OCI-M2 (cell line): ENCODE data around the gene CLPTM1.
A peak's percentile ranks its signal among the peaks of the same experiment; 100 is the strongest.
"Not testable (repeated sequence)": the region's sequence is repeated elsewhere in the genome, so short reads cannot be mapped to it uniquely, and the experiment has no call there.

ENCODE experiments used
- DNase-seq: peaks from one replicate; lab custom pipeline; 2025; ENCODE audit not compliant: unreplicated experiment; lab: John Stamatoyannopoulos, UW

The CLPTM1 gene

DNA sequence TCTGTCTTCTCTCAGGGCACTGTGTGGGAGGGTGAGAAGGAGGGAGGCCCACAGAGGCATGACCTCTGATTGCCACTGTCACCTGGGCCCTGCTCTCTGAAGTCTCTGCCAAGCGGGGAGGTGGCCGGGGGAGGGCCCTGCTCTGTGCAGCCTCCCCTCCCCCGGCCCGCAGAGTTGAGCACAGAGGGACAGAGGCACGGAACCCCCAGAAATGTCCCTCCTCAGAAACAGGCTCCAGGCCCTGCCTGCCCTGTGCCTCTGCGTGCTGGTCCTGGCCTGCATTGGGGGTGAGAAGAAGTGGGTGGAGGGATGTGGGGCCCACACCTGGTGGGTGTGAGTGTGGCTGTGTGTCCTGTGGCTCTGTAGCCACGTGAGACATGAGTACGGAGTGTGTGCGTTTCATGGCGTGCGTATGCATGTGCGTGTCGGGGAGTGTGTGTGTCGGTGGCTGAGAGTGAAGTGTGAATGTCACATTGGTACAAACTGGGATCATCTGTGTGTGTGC is 13.1 kb upstream of the CLPTM1 start, which contains the start of gene APOC4:
Gene APOC4 (plus strand): TSS at position 171 of the 505 bp plus-strand sequence. CDS start 41 bp downstream, at position 212.
- DNase-seq = no peak

DNA sequence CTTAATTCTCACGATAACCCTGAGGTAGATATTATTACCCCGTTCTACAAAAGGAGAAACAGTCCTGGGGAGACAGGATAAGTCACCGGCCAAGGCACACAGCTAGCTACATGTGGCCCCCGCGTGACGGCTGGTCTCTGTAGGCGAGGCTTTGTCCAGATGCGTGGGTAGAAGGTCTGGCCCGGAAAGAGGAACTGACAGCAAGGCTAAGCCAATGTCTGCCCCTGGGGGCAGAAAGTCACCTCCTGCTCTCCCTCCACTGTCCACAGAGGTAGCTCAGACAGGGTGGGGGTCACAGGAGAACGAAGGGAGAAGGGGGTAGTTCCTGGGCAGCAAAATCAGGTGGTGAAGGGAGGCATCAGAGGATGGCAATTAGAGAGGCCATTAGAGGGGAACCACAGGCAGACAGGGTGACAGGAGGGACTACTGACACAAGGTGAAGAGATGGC is 11.4 kb upstream of the CLPTM1 start:
- peak; percentile 53 for DNase-seq

DNA sequence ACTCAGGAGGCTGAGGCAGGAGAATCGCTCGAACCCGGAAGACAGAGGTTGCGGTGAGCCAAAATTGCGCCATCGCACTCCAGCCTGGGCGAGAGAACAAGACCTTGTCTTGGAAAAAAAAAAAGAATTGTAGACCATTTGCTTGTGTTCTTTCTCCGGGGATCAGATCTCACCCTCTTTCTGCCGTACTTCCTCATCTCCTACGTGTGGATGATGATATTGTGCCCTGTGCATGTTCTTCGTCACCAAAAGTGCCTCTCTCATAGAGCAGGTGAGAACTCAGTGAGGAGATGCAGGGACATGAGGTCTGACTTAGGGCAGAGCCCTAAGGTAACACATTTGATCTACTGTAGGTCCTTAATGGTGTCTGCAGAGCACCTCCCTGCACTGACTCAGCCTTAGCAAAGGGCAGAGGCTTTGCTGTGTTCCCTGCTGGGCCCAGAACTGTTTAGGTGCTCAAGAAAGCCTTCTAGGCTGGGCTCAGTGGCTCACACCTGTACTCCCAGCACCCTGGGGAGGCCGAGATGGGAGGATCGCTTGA is 8.1 kb upstream of the CLPTM1 start:
- DNase-seq = no peak

DNA sequence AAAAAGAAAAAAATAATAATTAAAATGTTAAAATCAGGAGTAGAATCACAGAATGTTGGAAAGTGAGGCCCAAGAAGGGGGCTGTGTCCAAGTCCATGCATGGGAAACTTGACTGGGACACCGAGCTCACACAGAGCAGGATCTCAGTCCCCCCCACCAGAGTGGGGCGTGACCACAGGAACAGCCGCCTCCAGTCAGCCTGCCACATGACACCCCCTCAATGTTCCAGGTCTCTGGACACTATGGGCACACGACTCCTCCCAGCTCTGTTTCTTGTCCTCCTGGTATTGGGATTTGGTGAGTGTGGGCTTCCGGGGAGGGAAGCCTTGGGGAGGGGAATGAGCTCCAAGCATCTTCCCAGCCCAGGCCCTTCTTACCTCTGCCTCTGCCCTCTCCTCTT is 6.9 kb upstream of the CLPTM1 start:
- DNase-seq = no peak

DNA sequence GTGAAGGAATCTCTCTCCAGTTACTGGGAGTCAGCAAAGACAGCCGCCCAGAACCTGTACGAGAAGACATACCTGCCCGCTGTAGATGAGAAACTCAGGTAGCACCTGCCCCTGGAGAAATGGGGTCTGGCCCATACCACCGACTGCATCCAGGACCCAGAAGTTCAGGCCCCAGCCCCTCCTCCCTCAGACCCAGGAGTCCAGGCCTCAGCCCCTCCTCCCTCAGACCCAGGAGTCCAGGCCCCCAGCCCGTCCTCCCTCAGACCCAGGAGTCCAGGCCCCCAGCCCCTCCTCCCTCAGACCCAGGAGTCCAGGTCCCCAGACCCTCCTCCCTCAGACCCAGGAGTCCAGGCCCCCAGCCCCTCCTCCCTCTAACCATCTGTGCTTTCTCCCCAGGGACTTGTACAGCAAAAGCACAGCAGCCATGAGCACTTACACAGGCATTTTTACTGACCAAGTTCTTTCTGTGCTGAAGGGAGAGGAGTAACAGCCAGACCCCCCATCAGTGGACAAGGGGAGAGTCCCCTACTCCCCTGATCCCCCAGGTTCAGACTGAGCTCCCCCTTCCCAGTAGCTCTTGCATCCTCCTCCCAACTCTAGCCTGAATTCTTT is 6.3 kb upstream of the CLPTM1 start:
- DNase-seq = no peak

DNA sequence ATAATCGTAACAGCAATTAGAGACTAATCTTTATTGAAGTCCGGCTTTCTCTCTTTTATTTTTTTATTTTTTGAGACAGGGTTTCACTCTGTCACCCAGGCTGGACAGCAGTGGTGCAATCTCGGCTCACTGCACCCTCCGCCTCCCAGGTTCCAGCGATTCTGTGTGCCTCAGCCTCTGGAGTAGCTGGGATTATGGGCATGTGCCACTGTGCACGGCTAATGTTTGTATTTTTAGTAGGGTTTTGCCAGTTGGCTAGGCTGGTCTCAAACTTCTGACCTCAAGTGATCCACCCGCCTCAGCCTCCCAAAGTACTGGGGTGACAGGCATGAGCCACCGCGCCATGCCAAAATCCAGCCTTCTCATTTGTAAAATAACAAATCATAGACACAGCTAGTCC is 5.6 kb upstream of the CLPTM1 start:
- no peak for DNase-seq

DNA sequence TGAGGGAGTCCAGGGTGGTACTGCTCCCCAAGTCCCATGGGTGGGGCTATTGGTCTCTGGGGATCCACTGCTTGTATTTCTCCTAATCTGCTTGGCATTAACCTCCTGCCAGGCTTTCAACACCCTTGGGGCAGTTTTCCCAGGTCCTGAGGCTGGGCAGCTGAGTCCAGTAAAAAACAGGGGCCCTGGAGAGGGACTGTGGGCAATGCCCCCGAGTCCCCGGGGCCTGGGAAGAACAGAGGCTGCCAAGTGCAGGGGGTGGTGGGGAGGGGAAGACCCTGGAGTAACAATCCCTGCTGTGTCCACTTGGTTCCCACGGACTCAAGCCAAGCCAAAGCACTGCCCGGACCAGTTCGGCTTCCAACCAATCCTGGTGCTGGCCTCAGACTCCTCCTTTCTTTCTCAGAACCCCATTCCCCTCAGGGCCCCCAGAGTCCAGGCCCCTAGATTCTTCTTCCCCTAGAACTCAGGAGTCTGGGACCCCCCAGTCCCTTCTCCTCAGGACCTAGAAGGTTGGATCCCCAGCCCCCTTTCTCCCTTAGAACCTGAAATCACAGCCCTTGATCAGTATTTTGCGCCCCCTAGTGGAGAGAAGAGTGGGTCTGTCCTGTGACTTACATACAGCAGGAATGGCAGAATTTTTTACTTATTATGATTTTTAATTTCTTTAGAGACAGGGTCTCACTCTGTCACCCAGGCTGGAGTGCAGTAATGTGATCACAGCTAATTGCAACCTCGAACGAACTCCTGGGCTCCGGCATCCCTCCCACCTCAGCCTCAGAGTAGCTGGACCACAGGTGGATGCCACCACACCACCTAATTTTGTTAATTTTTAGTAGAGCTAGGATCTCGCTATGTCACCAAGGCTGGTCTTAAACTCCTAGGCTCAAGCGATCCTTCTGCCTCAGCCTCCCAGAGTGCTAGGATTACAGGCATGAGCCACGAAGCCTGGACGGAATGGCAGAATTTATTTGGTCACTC is 3.7 kb upstream of the CLPTM1 start:
- peak; percentile 39 for DNase-seq

DNA sequence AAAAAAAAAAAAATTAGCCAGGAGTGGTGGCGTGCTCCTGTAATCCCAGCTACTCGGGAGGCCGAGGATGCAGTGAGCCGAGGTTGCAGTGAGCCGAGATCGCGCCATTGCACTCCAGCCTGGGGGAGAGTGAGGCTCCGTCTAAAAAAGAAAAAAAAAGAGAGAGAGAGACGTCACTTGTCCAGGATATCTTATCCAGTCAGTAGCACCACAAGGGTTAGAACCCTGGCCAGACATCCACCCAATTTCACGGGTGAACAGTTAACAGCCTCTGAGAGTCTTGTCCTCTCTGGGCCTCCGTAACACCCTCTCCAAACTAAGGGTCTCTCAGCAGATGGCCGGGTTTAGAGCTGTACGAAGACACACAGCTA is 917 bp upstream of the CLPTM1 start:
- no peak for DNase-seq

DNA sequence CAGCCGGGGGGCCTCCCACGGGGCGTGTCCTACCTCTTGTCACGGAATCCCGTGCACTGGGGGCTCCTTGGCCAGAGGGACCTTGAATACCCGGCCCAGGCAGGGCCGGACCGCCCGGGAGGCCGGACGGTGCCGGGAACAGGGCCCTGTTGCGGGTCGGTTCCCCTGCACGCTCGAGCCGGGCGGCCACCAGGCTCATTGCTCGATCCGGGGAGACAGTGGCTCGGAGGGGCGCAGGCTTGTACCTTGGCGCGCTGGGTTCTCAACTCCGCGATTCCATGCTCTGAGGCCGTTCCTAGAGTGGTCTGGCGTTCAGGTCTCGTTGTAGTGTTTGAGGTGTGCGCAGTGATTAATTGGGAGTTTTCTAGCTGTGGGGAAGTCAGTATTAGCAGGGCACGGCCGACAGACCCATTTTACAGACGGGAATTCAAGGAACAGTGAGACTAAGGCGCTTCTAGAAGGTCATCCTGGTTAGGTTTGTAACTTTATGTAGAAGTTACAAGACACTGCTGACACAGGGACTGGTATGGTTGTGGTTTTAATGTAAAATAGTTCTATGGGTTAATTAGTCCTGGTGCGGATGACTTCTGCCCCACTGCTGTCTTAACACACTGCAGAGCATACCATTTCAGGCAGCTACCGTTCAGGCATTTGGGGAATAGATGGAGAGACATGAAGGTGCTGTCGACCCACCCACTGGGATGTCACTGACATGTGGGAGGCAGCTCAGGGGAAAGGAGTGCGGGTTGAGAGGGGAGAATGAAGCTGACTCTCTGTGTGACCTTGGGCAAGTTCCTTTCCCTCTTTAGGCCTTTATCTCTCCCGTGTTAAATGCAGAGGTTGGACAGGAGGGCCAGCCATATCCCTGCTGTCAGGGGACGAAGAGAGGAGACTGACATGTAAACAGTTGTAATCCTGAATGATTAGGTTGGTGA is 592 bp downstream of the CLPTM1 start:
- DNase-seq = no peak

DNA sequence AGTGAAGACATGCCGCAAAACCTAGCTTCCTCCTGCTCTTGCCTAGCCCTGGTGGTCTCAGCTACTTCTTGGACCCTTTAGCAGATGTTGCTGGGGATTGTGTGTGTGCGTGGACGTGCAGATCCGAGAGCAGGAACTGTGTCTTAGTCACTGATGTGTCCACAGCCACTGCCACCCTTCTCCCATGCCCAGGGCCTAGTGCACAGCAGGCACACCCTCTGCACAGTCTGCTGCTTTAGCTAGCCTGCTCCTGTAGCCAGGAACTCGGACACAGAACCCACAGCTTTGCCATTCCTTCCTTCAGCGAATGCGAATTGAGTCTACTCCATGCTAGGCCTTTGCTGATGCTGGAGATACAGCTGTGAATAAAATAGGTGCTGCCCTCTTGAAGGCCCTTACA is 2.3 kb downstream of the CLPTM1 start:
- DNase-seq = no peak

DNA sequence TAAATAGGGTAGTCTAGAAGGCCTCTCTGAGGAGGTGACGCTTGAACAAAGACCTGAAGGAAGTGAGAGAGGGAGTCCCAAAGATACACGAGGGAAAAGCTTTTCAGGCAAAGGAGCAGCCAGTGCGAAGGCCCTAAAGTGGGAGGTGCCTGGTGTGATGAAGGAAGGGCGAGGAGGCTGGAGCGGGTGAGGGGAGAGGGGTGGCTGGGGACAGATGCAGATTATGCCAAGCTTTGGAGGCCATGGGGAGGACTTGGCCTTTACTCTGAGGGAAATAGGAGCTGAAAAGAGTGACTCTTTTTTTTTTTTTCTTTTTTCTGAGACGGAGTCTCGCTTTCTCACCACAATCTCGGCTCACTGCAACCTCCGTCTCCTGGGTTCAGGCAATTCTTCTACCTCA is 2.9 kb downstream of the CLPTM1 start:
- DNase-seq = no peak

DNA sequence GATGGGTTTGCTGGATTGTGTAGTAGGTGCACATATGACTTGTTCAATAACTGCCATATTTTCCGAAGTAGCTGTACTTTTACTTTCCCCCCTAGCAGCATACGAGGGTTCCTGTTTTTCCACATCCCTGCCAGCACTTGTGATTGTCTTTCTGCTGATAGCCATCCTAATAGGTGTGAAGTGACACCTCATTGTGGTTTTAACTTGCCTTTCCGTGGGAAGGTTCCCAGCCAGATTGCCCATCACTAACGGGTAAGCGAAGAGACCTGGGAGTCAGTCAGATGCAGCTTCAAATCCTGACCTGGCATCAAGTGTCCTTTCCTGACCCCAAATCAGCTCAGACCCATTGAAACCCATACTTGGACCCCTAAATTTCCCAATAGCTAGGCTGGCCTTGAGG is 4.5 kb downstream of the CLPTM1 start:
- DNase-seq = no peak

DNA sequence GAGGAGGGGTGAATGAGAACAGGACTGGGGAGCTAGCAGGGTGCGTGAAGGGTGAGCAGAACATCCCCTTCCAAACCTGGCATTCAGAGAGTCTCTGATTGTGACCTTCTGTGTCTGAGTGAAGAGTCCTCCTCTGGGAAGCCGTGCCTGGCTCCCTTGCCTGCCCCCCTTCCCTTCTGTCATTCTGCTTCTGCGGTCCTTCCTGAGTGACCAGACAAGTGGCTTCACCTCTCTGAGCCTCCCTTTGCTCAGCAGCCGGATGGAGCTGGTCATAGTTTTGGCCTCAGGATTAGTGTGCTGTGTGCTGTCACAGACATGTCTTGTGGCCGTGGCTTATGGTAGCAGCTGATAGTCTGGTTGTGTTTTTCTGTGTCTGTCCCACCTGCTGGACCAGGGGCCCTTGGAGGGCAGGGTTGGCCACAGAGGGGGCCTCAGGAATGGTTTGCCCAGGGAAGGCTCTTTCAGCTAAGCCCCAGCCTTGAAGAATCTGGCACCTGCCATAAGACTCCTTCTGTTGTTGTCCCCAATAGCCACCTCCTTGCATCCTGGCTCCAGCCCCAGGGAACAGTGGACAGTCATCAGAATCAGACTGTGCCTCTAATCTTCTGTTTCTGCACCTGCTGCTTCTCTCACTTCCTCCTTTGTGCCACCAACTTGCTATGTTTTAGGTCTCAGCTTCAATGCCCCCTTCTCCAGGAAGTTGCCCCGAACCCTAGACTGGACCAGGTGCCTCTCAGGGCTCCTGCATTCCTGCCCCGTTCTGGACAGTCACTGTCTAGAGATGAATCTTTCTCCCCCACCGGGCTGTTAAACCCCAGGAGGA is 5.9 kb downstream of the CLPTM1 start:
- DNase-seq = no peak

DNA sequence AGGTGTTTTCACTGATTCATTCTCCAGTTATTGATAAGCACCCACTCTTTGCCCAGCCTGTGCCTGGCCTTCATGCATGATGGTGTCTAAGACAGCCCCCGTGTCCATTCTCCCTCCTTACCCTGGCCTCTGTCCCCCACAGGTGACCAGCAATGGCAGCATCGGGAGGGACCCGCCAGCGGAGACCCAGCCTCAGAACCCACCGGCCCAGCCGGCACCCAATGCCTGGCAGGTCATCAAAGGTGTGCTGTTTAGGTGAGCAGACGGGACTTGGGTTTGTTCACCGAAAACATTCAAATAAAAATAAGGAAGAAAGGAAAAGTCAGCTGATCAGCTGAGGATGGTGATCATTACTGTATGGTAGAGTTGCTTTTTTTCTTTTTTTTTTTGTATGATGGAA is 6.6 kb downstream of the CLPTM1 start:
- no peak for DNase-seq

DNA sequence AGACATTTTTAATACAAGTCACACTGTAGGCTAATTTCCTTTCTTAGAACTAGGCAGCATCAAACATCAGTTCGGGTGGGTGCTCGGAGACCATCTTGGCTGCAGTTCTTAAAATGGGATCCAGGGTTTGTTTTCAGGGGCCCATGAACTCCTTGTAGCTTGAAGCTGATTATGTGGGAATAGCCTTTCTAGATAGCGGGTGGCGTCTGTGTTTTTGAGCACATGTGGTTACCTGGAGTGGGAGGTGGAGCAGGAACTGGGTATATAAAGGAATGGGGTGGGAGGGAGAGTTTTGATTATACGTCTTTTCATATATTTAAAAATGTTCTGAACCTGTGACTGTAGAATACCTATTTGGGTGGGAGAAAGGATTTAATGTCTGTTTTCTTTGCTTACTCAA is 12.9 kb downstream of the CLPTM1 start:
- DNase-seq = no peak

DNA sequence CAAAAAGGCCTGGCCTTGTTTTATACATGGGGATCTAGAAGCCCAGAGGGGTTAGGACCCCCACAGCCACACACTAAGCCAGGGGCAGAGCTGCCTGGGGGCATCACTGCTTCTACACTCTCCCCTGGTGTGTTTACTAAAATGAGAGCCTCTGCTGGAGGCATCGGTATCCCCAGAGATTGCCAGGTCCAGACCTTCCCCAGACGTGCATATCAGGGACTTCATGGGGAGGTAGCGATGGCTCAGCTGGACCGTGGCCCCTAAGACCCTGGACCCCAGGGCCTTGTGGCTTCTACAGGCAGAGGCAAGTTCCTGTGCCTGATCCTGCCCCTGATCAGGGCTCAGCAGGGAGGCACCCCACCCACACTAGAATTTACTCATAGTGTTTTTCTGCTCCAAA is 13.5 kb downstream of the CLPTM1 start:
- DNase-seq = no peak

DNA sequence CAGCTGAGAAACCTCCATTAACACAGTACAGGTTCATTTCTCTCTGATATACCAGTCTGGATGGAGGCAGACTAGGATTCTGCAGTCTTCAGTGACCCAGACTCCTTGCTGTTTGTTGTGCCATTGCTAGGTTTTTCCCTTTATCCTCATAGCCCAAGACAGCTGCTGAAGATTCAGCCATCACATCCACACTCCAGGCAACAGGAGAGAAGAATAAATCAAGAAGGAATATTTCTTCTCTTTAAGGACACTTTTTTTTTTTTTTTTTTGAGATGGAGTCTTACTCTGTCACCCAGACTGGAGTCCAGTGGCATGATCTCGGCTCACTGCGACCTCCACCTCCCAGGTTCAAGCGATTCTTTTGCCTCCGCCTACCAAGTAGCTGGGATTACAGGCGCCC is 14.3 kb downstream of the CLPTM1 start:
- DNase-seq = no peak

DNA sequence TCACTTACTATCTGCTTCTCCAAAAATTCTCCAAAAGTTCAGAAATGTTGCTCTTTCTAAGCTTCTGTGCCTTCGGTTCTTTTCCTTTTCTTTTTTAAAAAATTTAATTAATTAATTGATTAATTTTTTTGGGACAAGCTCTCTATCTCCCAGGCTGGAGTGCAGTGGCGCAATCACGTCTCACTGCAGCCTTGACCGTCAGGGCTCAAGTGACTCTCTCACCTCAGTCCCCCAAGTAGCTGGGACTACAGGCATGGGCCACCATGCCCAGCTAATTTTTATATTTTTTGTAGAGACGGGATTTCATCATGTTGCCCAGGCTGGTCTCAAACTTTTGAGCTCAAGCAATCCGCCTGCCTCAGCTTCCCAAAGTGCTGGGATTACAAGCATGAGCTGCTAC is 16.3 kb downstream of the CLPTM1 start:
- DNase-seq = not testable (repeated sequence)

DNA sequence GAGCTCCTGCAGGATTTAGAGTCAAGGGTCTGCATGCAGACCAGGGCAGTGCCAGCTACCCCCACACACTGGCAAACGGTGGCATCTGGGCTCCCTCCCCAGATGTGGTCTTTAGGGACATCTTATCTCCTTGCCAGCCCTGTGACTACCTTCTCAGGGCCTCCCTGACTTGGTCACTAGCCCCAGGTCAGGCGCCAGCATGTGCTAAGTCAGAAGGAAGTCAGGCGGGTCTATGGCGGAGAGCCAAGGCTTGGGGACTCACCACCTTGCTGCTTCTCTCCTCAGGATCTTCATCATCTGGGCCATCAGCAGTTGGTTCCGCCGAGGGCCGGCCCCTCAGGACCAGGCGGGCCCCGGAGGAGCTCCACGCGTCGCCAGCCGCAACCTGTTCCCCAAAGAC is 17.6 kb downstream of the CLPTM1 start:
- DNase-seq = no peak
